ENCODE data around the gene PNPLA2.

Gene PNPLA2

DNA sequence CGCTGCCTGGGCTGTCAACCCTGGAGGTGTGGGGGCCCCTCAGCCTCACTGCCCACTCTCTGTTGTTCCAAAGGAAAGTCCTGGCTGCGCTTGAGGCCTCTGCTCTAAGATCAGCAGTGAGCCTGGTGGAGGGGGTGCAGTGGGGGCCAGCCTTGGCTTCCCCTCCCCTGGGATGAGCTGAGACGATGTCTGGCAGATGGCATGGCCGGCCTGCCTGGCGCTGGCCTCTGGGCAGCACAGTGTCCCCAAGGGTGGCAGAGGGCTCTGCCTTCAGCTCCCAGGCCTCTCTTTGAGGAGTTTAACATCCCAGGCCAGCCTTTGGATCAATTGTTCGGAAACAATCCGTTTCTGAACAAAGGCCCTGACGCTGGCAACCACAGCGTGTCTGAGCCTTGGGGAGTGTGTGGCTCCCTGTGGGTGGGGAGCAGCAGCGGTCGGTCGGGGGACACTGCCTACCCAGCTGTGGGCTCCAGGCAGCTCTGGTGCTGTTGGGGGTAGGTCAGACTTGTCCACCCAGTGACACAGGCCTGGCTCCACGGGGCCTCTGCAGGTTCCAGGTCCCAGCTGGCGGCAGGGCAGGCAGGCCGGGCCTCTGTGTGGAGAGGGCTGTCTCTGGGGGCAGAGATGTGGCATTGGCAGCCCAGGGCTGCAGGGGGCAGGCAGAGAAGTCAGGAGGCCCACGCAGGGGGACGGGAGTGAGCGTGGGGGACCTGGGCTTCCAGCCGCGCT, 36.1 kb downstream of the PNPLA2 start:
- DNase-seq (ENCODE audit: insufficient read length, low spot score): no peak
- FAIRE-seq: no peak

DNA sequence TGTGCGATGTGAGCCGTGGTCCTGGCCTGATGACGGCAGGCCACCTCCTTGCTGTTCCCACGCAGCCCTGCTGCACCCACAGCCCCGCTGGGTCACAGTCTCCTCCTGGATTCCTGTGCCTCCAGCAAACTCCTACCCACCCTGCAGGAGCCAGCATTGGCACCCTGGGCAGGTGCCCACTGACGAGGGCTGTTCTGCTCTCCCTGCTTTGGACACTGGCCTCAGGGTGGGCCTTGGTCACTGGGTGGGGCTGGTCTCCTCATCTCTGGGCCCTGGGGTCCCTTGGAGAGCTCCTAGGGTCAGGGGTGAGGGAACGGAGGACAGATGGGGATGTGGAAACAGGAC, 36.6 kb downstream of the PNPLA2 start:
- FAIRE-seq (no peak), DNase-seq (ENCODE audit: insufficient read length, low spot score) (no peak)

DNA sequence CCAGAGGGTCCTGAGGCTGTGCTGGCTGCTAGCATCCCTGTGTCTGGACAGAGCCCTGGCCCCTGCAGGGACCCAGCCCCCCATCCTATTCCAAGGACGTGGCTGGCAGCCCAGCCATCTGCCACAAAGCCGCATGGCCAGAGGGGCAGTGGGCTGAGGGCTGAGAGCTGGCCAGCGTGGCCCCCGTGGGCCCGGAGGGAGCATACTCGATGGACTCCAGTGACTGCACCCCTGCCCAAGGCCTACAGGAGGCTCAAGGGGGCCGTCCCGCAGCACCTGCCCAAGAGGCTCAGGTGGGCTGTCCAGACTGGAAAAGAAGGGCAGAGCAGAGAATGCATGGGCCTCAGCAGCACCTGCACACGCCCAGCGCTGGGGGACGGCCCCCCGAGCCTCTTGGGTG, 37.1 kb downstream of the PNPLA2 start:
- DNase-seq (ENCODE audit: insufficient read length, low spot score) (no peak), FAIRE-seq (no peak)

DNA sequence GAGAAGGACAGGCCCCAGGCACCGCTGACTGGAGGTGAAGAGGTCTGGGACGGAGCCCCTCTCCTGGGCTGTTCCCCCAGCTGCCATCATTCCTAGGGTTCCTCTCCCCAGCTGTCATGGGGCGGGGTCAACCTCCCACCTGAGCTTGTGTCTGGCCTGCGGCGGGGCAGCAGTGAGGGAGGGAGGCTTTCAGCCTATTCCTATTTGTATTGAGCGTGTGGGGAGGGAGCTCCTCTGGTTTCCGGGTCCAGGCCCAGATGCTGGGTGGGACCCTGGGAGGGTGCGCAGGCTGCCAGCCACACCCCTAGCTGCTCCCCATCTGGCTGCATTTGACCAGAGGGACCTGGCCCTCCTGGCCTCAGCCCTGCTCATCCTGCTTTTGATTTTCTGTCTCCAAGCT, 37.7 kb downstream of the PNPLA2 start:
- DNase-seq (ENCODE audit: insufficient read length, low spot score) (no peak), FAIRE-seq (no peak)

GRCh38 chr11:858053-858761, 39.5 kb downstream of the PNPLA2 start:
- no peak for FAIRE-seq

GRCh38 chr11:858762-859339, 40.1 kb downstream of the PNPLA2 start:
- no peak for FAIRE-seq

More at GRCh38 chr11:858053-858761, 39.5 kb downstream of the PNPLA2 start:
- DNase-seq (ENCODE audit: insufficient read length, low spot score): no peak

DNA sequence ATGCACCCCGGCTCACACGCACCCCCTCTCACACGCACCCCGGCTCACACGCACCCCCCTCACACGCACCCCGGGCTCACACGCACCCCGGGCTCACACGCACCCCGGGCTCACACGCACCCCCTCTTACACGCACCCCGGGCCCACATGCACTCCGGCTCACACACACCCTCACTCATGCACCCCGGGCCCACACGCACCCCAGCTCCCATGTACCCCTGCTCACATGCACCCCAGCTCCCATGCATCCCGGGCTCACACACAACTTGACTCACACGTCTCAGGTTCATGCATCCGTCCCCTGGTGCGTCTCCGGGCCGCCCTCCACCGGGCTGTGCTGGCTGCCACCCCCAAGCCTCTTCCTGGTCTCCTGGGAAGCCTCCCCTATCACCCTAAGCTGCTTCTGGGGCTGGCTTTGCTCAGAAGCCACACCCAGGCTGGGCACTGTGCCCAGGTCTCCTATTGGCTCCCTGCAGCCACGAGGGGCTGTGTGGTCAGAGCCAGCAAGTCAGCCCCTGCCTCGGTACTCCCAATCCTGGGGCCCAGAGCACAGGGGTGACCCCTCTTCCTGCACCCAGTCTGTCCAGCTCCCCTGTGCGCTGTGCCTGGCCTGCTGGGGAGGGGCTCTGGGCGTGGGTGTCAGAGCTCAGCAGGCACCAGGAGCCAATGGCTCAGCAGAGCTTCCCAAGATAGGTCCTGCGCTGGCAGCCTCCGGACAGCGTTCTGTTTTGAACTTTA, 40.8 kb downstream of the PNPLA2 start:
- FAIRE-seq (no peak), DNase-seq (ENCODE audit: insufficient read length, low spot score) (no peak)

More at GRCh38 chr11:858762-859339, 40.1 kb downstream of the PNPLA2 start:
- no peak for DNase-seq (ENCODE audit: insufficient read length, low spot score)

GRCh38 chr11:860234-861104, 41.8 kb downstream of the PNPLA2 start:
- DNase-seq (ENCODE audit: insufficient read length, low spot score): no peak
- FAIRE-seq: no peak

DNA sequence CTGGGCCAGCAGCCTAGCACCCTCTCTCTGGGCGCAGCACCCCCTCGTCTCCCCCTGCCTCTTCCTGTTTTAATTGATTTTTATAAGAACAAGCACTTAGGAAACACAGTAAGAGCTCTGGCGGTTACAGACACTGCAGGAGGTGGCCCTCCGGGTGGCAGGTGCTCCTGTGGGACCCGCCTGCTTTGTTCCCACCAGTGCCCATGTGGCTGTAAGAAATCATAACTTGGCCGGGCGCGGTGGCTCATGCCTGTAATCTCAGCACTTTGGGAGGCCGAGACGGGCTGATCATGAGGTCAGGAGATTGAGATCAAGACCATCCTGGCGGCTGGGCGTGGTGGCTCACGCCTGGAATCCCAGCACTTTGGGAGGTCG, 42.4 kb downstream of the PNPLA2 start:
- FAIRE-seq: no peak
- no peak for DNase-seq (ENCODE audit: insufficient read length, low spot score)

GRCh38 chr11:862081-862661, 43.5 kb downstream of the PNPLA2 start:
- DNase-seq (ENCODE audit: insufficient read length, low spot score): no peak

DNA sequence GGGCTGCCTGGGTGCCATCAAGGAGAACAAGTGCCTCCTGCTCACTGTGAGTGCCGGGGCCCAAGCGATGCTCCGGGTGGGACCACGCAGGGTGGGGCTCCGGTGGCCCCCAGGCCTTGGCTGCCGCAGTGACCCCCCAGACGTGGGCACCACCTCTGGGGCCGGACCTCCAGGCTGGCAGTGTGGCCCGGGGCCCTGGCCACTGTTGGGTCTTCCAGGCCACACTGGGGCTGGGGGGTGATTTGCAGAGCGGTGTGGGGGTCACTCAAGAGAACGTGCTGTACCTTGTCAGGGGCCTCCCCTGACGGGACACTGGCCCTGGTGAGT, 43.9 kb downstream of the PNPLA2 start:
- DNase-seq (ENCODE audit: insufficient read length, low spot score): no peak
- FAIRE-seq: no peak

More at GRCh38 chr11:862081-862661, 43.5 kb downstream of the PNPLA2 start:
- FAIRE-seq: no peak

DNA sequence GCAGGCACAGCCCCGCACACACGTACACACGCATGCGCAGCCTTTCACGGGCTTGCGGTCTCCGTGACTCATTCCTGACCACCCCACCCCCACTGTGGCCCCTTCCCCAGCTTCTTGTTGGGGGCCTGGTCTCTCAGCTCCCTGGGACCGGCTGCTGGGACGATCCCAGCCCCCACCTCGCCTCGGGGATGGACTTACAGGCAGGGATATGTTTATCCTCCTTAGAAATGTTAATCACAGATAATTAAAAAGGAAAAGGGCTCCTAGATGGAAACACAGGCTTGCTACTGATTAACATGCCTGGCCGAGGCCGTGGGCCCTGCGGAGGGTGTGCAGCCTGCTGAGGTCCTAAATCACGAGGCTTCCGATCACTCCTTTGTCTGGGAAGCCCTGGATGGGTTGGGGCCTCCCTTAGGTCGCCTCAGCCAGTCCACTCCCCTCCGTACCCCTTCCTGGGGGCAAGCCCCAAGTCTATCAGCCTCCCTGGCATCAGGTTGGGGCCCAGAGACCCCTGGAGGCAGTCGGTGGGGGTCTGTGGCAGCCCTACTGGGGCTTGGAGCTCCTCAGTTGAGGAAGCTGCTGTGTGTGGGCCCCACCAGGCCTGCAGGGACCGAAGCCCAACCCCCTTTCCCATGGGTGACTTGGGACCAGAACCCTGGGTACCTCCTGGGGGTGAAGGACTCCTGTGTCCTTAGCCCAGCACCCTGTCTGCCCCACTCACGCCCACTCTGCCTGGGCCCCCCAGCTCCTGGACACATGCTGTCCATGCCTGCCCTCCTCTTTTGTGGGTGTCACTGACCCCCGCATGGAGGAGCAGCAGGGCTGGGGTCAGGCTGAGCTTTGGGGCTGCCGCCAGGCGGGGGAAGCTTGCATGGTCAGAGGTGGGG, 44.6 kb downstream of the PNPLA2 start:
- no peak for FAIRE-seq
- DNase-seq (ENCODE audit: insufficient read length, low spot score): no peak

- DNase-seq (ENCODE audit: insufficient read length, low spot score): no peak
- no peak for FAIRE-seq
Observed at GRCh38 chr11:863910-864827, 45.5 kb downstream of the PNPLA2 start.

DNA sequence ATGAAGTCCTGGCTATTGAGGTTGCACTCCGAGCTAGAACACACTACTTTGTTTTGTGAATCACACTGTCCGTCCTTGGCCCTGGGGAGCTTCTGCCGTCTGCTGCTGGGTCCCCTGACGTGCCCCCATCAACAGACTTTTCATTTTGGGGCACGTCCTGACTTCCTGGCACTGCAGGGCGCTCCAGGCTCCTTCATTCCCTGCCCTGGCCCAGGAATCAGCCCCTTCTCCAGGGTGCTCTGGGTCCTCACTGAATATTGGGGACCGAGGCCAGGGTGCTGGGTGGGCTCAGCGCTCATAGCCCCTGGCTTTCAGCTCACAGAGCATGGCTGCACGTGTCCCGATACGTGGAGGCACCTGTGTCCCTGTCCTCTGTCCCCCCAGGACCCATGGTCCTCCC, 46.2 kb downstream of the PNPLA2 start:
- DNase-seq (ENCODE audit: insufficient read length, low spot score): no peak
- FAIRE-seq: no peak

- FAIRE-seq (no peak), DNase-seq (ENCODE audit: insufficient read length, low spot score) (no peak)
Observed at GRCh38 chr11:865462-866430, 47.0 kb downstream of the PNPLA2 start.

DNA sequence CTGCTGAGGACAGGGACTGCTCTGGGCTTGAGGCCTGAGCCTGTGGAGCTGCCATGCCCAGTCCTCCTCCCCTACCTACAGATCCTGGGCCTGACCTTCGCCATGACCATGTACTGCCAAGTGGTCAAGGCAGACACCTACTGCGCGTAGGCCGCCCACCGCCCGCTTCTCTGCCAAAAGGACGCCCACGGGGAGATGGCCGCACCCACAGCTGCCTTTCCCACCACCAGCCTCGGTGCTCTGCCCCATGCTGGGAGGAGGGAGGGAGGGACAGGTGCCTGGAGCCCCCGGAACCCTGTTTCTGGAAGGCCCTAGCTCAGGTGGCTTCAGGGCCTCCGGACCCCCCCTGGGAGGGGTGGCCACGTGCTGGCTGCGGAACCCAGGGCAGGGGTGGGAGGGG, 47.8 kb downstream of the PNPLA2 start:
- DNase-seq (ENCODE audit: insufficient read length, low spot score) (no peak), FAIRE-seq (no peak)

- no peak for FAIRE-seq
- no peak for DNase-seq (ENCODE audit: insufficient read length, low spot score)
Observed at GRCh38 chr11:867856-868358, 49.2 kb downstream of the PNPLA2 start.
